Smooth muscle cell (in vitro differentiated cells): ENCODE data around the gene ADARB2. TPM values are rescaled to one million over a fixed set of nuclear protein-coding genes. Genes with fewer than 3 reads are reported as not detected.

ENCODE experiments used
- DNase-seq: peaks from one replicate; lab custom pipeline; 2025; ENCODE audit not compliant: unreplicated experiment; lab: John Stamatoyannopoulos, UW
- H2AFZ ChIP-seq: fragments of 200-600 bp; sonication (generic); 2 replicates; pipeline ENCODE4 v1.6.0; 2016; ENCODE audit warnings: antibody characterized with exemption, low read depth, mild to moderate bottlenecking
- H3F3A ChIP-seq: fragments of 200-600 bp; sonication (generic); 2 replicates; pipeline ENCODE4 v1.6.0; 2017; ENCODE audit warnings: antibody characterized with exemption, low read depth
- H3K27ac ChIP-seq: fragments of 200-600 bp; sonication (generic); 2 replicates; pipeline ENCODE4 v1.5.1; 2016; ENCODE audit warnings: low read depth, mild to moderate bottlenecking
- H3K27me3 ChIP-seq: fragments of 200-600 bp; sonication (generic); 2 replicates; pipeline ENCODE4 v1.6.1; 2016; ENCODE audit warnings: low read depth, mild to moderate bottlenecking
- H3K36me3 ChIP-seq: fragments of 200-600 bp; sonication (generic); 2 replicates; pipeline ENCODE4 v1.5.1; 2016; ENCODE audit warnings: low read depth
- H3K4me1 ChIP-seq: fragments of 200-600 bp; sonication (generic); 2 replicates; pipeline ENCODE4 v1.5.1; 2016; ENCODE audit warnings: low read depth
- H3K4me2 ChIP-seq: fragments of 200-600 bp; sonication (generic); 2 replicates; pipeline ENCODE4 v1.6.0; 2016; ENCODE audit warnings: mild to moderate bottlenecking
- H3K4me3 ChIP-seq: fragments of 200-600 bp; sonication (generic); 2 replicates; pipeline ENCODE4 v1.5.1; 2016; ENCODE audit warnings: mild to moderate bottlenecking
- H3K79me2 ChIP-seq: fragments of 200-600 bp; sonication (generic); 2 replicates; pipeline ENCODE4 v1.6.0; 2016; ENCODE audit warnings: low read depth, mild to moderate bottlenecking
- H3K9ac ChIP-seq: fragments of 200-600 bp; sonication (generic); 2 replicates; pipeline ENCODE4 v1.6.0; 2016; ENCODE audit warnings: low read depth
- H3K9me3 ChIP-seq: fragments of 200-600 bp; sonication (generic); replicated peaks from 2 replicates; pipeline ENCODE4 v1.5.1; 2016; ENCODE audit warnings: low read depth
- H4K20me1 ChIP-seq: fragments of 200-600 bp; sonication (generic); 2 replicates; pipeline ENCODE4 v1.6.0; 2016; ENCODE audit warnings: low read depth
- CTCF ChIP-seq: fragments of 200-600 bp; sonication (generic); IDR thresholded peaks from 2 replicates; pipeline ENCODE4 v1.5.1; 2017; ENCODE audit warnings: borderline replicate concordance, mild to moderate bottlenecking, antibody characterized with exemption; ENCODE audit not compliant: insufficient read depth, poor library complexity, severe bottlenecking
- WGBS: methylation state at CpG from one replicate; pipeline ENCODE4 v1.1.7; 2016; ENCODE audit warnings: low lambda C conversion rate; 5-methylcytosine and 5-hydroxymethylcytosine counted together
- polyA plus RNA-seq: library from polyadenylated mRNA; unstranded; fragments of >200 nt; fragmentation: Nextera tagmentation; extraction: Ambion mirVana; gene quantifications from 2 replicates; pipeline ENCODE4 v1.2.1, GENCODE V29; 2016
- total RNA-seq: library from RNA; depleted of rRNA; stranded (reverse); fragments of >200 nt; gene quantifications from 2 replicates; pipeline ENCODE4 v1.2.3, GENCODE V29; 2014

The ADARB2 gene
- total and polyA plus RNA-seq, 2 experiments from 2014 or later = 0.13 to 0.39 TPM

GRCh38 chr10:1299041-1299726 lies 438.1 kb downstream of the ADARB2 start:
- no peak overlapping the region for H3K4me3 ChIP-seq
- WGBS = 66% methylated on average over 12 of the region's 12 CpGs
- no peak for TF ChIP-seq CTCF
- no peak for DNase-seq
- H2AFZ ChIP-seq = no peak overlapping the region
- no peak overlapping the region for H3K27ac ChIP-seq
- no peaks in the 10 kb centered on the region for H3F3A ChIP-seq
- H3K27me3 ChIP-seq = no peaks in the 10 kb centered on the region
- H3K36me3 ChIP-seq = no peaks in the 10 kb centered on the region
- H3K79me2 ChIP-seq = no peaks in the 10 kb centered on the region
- no peaks in the 10 kb centered on the region for H3K4me1 ChIP-seq
- no peak overlapping the region for H3K9ac ChIP-seq
- no peaks in the 10 kb centered on the region for H3K9me3 ChIP-seq
- H4K20me1 ChIP-seq = no peaks in the 10 kb centered on the region
- no peak overlapping the region for H3K4me2 ChIP-seq

- H3K4me2 ChIP-seq = no peak overlapping the region
- no peak overlapping the region for H3K27ac ChIP-seq
- TF ChIP-seq CTCF = peak; percentile 8
- H3K9me3 ChIP-seq = no peaks in the 10 kb centered on the region
- no peak overlapping the region for H3K9ac ChIP-seq
- no peaks in the 10 kb centered on the region for H3K27me3 ChIP-seq
- no peaks in the 10 kb centered on the region for H3K36me3 ChIP-seq
- H4K20me1 ChIP-seq = no peaks in the 10 kb centered on the region
- no peak for DNase-seq
- no peak overlapping the region for H3K4me3 ChIP-seq
- 61% methylated on average over 14 of the region's 14 CpGs for WGBS
- H3K79me2 ChIP-seq = no peaks in the 10 kb centered on the region
- peaks cover 8% of the 10 kb centered on the region for H3K4me1 ChIP-seq
- no peaks in the 10 kb centered on the region for H3F3A ChIP-seq
- no peak overlapping the region for H2AFZ ChIP-seq
These were observed 439.6 kb downstream of the ADARB2 start for GRCh38 chr10:1297566-1298301.

GRCh38 chr10:1295756-1296480 lies 441.4 kb downstream of the ADARB2 start:
- Histone ChIP-seq H3K9ac (no peak overlapping the region), H3K4me3 (no peak overlapping the region), H2AFZ (no peak overlapping the region), H3K27ac (no peak overlapping the region), H3K9me3 (no peaks in the 10 kb centered on the region), H3K4me1 (peaks cover 12% of the 10 kb centered on the region), H3K79me2 (no peaks in the 10 kb centered on the region), H3K36me3 (no peaks in the 10 kb centered on the region), H4K20me1 (no peaks in the 10 kb centered on the region), H3K27me3 (no peaks in the 10 kb centered on the region), H3K4me2 (no peak overlapping the region), H3F3A (no peaks in the 10 kb centered on the region)
- no peak for TF ChIP-seq CTCF
- no peak for DNase-seq
- WGBS = 88% methylated on average over 7 of the region's 7 CpGs
